Head of caudate nucleus (tissue), 42 donors: ENCODE results near the gene COX18.

Experiments
- DNase-seq, 42 donors: peaks; one replicate each; pipeline versions ENCODE4 v3.0.0 to v3.0.0-alpha.2; 2020 to 2021; ENCODE audit warnings: mixed read lengths in 7 of 42
- intact Hi-C: fragments of 100-400 bp; cut with DNase I; formaldehyde crosslinking; loops from one replicate; pipeline ENCODE4 v1.15.0; 2022

The COX18 gene

GRCh38 chr4:73069338-73070073 lies at the start of gene COX18:
Gene COX18, minus strand, starts transcription at chr4:73069716. Its CDS starts 67 bp downstream, at chr4:73069649.
- intact Hi-C loops, result loop anchor here (1.0 kb wide), 1 partner anchor 189 kb away; the partner anchor contains the start of gene ANKRD17
- DNase-seq, result peak; percentile 86 to 99 (median 97)

DNA sequence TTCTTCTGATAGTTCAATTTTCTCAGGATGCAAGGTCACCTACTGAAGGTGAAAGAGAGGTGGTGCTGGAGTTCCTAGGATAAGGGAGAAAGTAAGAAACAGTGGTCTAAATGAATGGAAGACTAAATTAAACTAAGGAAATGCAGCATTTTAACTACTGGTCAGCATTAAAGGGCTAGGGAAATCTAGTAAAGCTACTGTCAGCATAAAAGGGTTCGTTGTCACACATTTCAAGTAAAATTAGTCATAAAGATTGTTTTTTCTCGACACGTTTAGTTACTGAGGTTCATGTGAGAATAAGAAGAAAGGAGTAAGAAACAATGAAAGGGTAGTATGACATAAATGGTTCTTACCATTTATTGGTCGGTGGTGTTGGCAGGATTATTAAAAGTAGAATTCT lies 40.0 kb upstream of the COX18 start:
- DNase-seq, result no peak
- intact Hi-C loops, result no loop called here

DNA sequence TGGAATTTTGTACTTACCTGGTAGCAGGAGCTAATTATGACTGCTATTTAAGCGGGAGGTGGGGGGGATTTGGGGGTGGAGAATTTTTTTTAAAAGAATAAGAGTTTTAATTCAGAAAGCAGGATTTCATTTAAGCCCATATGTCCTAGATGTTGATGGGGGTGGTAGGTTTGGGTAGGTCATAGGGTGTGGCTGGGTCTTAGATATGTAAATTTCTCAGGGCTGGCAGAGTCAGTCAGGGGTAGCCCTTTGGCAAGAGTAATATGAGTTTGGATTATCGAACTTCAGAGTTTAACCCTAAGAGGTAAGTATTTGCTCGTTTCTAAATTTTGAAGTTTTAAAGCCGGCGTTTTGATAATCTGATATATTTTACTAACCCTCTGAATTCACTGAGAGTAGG lies 35.2 kb upstream of the COX18 start:
- intact Hi-C loops, result no loop called here
- DNase-seq, result no peak

DNA sequence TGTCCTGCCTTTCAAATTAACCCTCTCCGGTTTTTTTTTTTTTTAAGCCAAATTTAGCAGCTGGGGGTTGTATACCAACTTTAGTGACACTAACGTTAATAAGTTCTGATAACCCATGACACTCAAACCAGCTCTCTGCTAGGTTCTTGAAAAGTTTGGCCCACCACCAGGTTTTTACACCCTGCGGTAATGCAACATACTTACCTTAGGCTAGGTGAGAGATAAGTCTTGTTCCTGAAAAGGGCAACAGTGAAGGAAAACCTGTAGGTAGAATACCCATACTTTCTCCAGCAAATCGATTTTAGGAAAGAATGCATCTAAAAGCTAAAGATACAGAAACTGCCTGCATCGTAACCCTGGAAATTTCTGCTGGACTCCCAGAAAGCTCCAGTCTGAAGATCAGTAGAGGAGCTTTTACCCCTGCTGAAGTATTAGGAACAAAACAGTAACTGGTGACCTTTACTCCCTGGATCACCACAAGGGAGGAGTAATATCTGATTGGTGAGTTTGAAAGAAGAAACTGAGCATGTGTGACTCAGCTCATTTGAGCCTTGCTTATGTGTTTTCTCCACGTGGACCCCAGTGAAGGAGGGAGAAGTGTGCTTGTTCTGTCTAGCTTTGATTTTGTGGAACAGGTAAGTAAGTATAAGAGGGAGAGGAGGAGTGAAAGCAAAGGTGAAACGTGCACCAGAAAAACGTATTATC lies 34.4 kb upstream of the COX18 start:
- no peak for DNase-seq
- intact Hi-C loops, result no loop called here

DNA sequence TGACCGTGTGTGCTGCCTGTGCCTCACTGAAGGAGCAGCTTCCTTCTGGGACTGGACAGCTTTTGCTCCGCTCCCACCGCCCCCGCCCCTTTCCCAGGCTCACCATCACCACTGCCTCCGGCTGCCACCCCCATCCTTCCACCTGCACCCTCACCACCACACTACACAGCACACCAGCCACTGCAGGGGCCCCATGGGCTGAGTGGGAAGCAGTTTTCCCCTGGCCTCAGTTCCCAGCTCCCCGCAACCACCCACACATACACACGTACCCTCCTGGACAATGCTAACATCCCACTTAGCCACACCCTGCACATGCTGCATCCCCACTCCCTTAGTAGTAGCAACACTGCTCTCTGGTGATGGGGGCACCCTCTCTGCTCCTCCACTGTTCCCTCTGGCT lies 29.6 kb upstream of the COX18 start:
- intact Hi-C loops, result no loop called here
- no peak for DNase-seq

GRCh38 chr4:73098713-73099112 lies 29.2 kb upstream of the COX18 start:
- no peak for DNase-seq
- intact Hi-C loops, result no loop called here

DNA sequence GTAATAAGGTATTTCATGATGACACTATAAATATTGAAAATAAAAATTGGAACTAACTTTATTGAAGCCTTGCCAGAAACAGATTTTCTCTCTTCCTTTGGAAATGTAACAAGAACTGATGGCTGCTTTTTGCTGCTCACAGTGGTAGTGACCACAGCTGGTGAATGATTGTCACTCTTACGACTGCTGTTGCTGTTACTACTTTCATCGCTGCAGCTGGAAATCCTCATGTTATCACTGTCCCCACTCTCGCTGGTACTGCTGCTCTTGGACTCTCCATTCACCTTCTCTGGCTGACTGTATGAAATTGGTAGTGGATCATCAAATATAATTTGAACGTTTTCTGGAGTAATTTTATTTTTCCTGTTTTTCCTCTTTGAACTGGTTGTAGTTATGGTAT lies 28.5 kb upstream of the COX18 start:
- no peak for DNase-seq
- intact Hi-C loops, result no loop called here

DNA sequence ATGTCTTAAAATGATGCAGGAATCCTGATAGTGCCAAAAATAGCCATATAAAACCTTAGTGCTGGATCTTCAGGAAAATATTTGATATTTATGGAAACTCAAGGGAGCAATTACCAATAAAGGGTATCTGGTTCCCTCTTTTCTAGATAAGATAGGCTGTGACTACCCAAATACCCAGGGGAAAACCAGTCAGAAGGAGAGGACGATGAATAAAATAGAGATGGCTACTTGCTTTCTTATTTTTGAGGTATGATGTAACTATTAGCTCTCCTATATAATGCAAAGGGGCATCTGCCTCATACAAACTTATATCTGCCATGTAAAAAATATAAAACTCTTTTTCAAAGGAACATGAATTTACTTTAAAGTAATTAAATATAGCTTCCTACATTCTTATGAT lies 23.4 kb upstream of the COX18 start:
- no peak for DNase-seq
- intact Hi-C loops, result no loop called here

- DNase-seq, result no peak
- intact Hi-C loops, result no loop called here
Measured at GRCh38 chr4:73090738-73091137, 21.2 kb upstream of the COX18 start.

- no peak for DNase-seq
- intact Hi-C loops, result no loop called here
Measured at GRCh38 chr4:73087871-73088270, 18.4 kb upstream of the COX18 start.

GRCh38 chr4:73086095-73086868 lies 16.8 kb upstream of the COX18 start:
- no peak for DNase-seq
- intact Hi-C loops, result no loop called here

DNA sequence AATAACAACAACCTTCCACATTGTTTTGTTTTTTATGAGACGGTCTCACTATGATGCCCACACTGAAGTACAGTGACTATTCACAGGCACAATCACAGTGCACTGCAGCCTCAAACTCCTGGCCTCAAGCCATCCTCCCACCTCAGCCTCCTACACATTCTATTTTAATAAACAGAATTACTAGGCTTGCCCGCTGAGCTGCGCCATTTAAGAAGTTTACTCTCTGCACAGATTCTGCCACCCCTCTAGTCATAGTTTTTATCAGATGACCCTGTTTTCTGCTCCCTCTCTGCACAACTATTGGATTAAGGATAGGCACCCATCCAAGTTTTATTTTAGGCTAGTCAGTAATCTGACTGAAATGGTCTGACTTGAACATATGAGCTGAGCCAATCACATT lies 11.3 kb upstream of the COX18 start:
- intact Hi-C loops, result no loop called here
- no peak for DNase-seq

DNA sequence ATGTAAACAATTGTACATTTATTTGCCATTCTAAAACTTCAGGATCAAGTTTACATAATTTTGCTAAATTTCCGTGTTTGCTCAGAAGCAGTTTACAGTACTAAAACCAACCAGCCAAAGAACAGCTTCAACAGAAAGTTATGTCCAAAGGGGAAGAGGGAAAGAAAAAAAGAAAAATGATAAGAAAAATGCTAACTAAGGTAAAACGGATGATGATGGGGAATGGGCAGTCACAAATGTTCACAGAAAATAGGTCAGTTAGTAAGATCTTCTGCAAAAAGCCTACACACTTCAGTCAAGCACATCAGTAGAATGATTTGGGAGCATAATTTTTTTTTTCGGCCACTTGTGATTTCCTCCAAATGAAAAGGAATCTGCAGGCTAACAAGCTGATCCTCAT lies 6.3 kb upstream of the COX18 start:
- intact Hi-C loops, result no loop called here
- DNase-seq, result no peak

DNA sequence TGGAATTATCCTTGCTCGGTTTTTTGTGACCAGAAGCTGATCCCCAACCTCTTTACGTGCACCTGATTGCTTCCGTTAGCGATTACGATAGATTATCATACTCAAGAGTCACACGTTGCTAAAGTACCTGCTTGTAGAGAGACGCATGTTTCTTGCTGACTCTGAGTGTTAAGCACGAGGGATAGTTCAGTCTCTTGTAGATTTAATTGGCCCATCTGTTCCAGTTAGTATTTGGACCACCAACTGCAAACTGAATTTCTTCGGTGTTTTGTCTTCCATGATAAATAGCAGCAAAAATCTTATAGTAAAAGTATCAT lies 516 bp upstream of the COX18 start:
- no peak for DNase-seq
- intact Hi-C loops, result no loop called here

GRCh38 chr4:73068491-73069337 lies 802 bp downstream of the COX18 start:
- intact Hi-C loops, result loop anchor here (1.0 kb wide), 1 partner anchor 190 kb away; the partner anchor contains the start of gene ANKRD17
- no peak for DNase-seq

- no peak for DNase-seq
- intact Hi-C loops, result no loop called here
Measured at GRCh38 chr4:73067971-73068394, 1.5 kb downstream of the COX18 start.

DNA sequence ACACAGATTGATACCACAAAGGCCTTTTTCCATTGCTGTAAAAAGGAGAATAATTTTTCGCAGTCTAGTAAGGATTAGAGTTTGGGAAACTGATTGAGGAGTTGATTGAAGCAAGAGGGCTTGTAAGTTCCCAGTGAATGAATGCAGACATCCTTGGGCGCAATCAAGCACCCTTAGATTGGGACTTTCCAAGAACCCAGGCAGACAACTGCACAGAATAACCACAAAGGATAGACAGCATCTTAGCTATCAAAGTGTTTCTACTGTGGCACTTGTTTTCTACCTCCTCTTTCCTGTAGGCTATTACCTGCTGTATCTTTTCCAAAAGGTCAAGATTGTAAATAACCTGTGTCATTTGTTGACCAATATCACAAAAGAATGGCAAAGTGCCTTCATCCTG lies 2.6 kb downstream of the COX18 start:
- DNase-seq, result no peak
- intact Hi-C loops, result no loop called here

- no peak for DNase-seq
- intact Hi-C loops, result no loop called here
Measured at GRCh38 chr4:73066445-73066844, 3.1 kb downstream of the COX18 start.

DNA sequence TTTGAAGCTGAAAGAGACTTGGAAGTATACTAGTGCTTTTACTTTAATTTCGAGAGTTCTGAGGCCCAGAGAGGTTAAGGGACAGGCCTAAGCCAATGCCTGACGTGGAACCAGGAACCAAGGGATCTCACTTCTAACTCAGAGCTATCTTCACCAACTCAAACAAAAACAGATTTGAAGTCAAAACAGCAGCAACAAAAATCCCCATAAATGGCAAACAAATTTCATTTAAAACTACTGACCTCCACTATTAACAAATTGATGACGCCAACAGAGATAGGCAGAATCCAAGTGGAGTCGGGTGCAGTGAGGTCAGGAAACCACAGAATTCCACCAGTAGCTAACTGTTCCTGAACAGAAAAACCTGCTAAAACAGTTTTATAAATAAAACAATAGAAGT lies 5.0 kb downstream of the COX18 start:
- intact Hi-C loops, result no loop called here
- DNase-seq, result no peak
